Measurements from ENCODE around the gene LDLRAD3.

DNA sequence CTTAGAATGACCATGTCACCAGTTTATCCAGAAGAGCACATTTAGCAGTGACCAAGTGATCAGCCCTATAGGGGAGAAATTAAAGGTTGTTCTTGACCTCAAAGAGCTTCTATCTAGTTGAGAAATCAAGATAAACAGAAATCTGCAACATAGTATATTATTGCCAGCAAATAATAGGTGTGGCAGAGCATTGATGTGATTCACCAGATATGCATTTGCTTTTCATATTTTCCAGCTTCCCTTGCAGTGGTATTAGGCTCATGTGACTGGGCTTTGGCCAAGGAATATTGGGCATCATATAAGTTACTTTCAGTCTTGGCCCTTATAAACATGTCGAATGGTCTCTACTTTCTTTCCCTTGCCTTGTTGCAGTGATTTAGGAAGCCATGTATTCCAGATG lies 310.9 kb downstream of the LDLRAD3 start:
- TF ChIP-seq, protein P1, sequence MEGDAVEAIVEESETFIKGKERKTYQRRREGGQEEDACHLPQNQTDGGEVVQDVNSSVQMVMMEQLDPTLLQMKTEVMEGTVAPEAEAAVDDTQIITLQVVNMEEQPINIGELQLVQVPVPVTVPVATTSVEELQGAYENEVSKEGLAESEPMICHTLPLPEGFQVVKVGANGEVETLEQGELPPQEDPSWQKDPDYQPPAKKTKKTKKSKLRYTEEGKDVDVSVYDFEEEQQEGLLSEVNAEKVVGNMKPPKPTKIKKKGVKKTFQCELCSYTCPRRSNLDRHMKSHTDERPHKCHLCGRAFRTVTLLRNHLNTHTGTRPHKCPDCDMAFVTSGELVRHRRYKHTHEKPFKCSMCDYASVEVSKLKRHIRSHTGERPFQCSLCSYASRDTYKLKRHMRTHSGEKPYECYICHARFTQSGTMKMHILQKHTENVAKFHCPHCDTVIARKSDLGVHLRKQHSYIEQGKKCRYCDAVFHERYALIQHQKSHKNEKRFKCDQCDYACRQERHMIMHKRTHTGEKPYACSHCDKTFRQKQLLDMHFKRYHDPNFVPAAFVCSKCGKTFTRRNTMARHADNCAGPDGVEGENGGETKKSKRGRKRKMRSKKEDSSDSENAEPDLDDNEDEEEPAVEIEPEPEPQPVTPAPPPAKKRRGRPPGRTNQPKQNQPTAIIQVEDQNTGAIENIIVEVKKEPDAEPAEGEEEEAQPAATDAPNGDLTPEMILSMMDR (IDR thresholded peaks at IDR 0.05): no peak
- TF ChIP-seq POLR2A (IDR thresholded peaks at IDR 0.05) (no peak), EP300 (IDR thresholded peaks at IDR 0.05; ENCODE audit: low read depth) (no peak), POLR2AphosphoS5 (IDR thresholded peaks at IDR 0.05) (no peak)
